Chondrocyte (in vitro differentiated cells): ENCODE results near the gene RAPGEF3. TPM values are rescaled to one million over a fixed set of nuclear protein-coding genes. Genes with fewer than 3 reads are reported as not detected.

Experiments used
- DNase-seq: peaks from one replicate; pipeline ENCODE4 v3.0.0; 2021; ENCODE audit warnings: mixed read lengths, low spot score
- H3K27ac Mint-ChIP-seq: one replicate; pipeline ENCODE4 v1.8.0; 2021; ENCODE audit warnings: mild to moderate bottlenecking, moderate library complexity, mixed read lengths; ENCODE audit not compliant: unreplicated experiment
- H3K27me3 Mint-ChIP-seq: 2 replicates; pipeline ENCODE4 v1.8.0; 2021; ENCODE audit warnings: low read depth, mixed read lengths
- H3K36me3 Mint-ChIP-seq: 2 replicates; pipeline ENCODE4 v1.8.0; 2021; ENCODE audit warnings: low read depth, mixed read lengths
- H3K4me1 Mint-ChIP-seq: 2 replicates; pipeline ENCODE4 v1.8.0; 2021; ENCODE audit warnings: low read depth, mild to moderate bottlenecking, mixed read lengths
- H3K4me3 Mint-ChIP-seq: one replicate; pipeline ENCODE4 v1.8.0; 2021; ENCODE audit warnings: mild to moderate bottlenecking, moderate library complexity, mixed read lengths; ENCODE audit not compliant: unreplicated experiment
- H3K9me3 Mint-ChIP-seq: 2 replicates; pipeline ENCODE4 v1.8.0; 2021; ENCODE audit warnings: low read depth, mixed read lengths
- CTCF ChIP-seq: fragments of 200-600 bp; sonication (generic); IDR thresholded peaks from 2 replicates; pipeline ENCODE4 v1.5.0; 2021; ENCODE audit warnings: antibody characterized with exemption, mild to moderate bottlenecking, moderate library complexity
- total RNA-seq: library from RNA; stranded (reverse); gene quantifications from 3 replicates; pipeline ENCODE4 v1.2.1, GENCODE V29; 2021

The RAPGEF3 gene
- total RNA-seq, 1 donor from 2014 or later: 1.3 TPM

GRCh38 chr12:47725893-47726292 is 32.8 kb downstream of the RAPGEF3 start:
- peaks cover 4% of the 10 kb centered on the region for H3K27me3 Mint-ChIP-seq
- no peaks in the 10 kb centered on the region for H3K9me3 Mint-ChIP-seq
- H3K4me1 Mint-ChIP-seq: peaks cover 19% of the 10 kb centered on the region
- no peak for TF ChIP-seq CTCF
- no peak overlapping the region for H3K4me3 Mint-ChIP-seq
- H3K36me3 Mint-ChIP-seq: peaks cover 3% of the 10 kb centered on the region
- H3K27ac Mint-ChIP-seq: no peak overlapping the region
- no peak for DNase-seq

- peaks cover 4% of the 10 kb centered on the region for H3K27me3 Mint-ChIP-seq
- no peak for TF ChIP-seq CTCF
- H3K4me1 Mint-ChIP-seq: peaks cover 13% of the 10 kb centered on the region
- no peaks in the 10 kb centered on the region for H3K9me3 Mint-ChIP-seq
- no peak within 1 kb of the TSS for H3K4me3 Mint-ChIP-seq
- no peak for DNase-seq
- peaks cover 3% of the 10 kb centered on the region for H3K36me3 Mint-ChIP-seq
- H3K27ac Mint-ChIP-seq: no peak within 1 kb of the TSS
Measured at GRCh38 chr12:47725091-47725772, 33.4 kb downstream of the RAPGEF3 start, which contains the start of gene ENDOU. Gene ENDOU, minus strand, starts transcription at chr12:47725490. Its CDS starts 77 bp downstream, at chr12:47725413.

- Mint-ChIP-seq H3K27ac (no peak overlapping the region), H3K36me3 (peaks cover 3% of the 10 kb centered on the region), H3K4me1 (peaks cover 4% of the 10 kb centered on the region), H3K27me3 (peaks cover 4% of the 10 kb centered on the region), H3K9me3 (no peaks in the 10 kb centered on the region), H3K4me3 (no peak overlapping the region)
- DNase-seq: no peak
- TF ChIP-seq CTCF: no peak
Measured at GRCh38 chr12:47722941-47723631, 35.6 kb downstream of the RAPGEF3 start.

GRCh38 chr12:47722136-47722834 is 36.4 kb downstream of the RAPGEF3 start:
- no peaks in the 10 kb centered on the region for H3K9me3 Mint-ChIP-seq
- H3K27me3 Mint-ChIP-seq: peaks cover 4% of the 10 kb centered on the region
- H3K4me1 Mint-ChIP-seq: peaks cover 12% of the 10 kb centered on the region
- H3K4me3 Mint-ChIP-seq: no peak overlapping the region
- DNase-seq: no peak
- no peak overlapping the region for H3K27ac Mint-ChIP-seq
- TF ChIP-seq CTCF: no peak
- peaks cover 3% of the 10 kb centered on the region for H3K36me3 Mint-ChIP-seq

GRCh38 chr12:47721431-47721973 is 37.2 kb downstream of the RAPGEF3 start:
- peaks cover 4% of the 10 kb centered on the region for H3K27me3 Mint-ChIP-seq
- no peak for TF ChIP-seq CTCF
- H3K4me3 Mint-ChIP-seq: no peak overlapping the region
- H3K9me3 Mint-ChIP-seq: no peaks in the 10 kb centered on the region
- no peak overlapping the region for H3K27ac Mint-ChIP-seq
- peaks cover 15% of the 10 kb centered on the region for H3K4me1 Mint-ChIP-seq
- DNase-seq: no peak
- peaks cover 3% of the 10 kb centered on the region for H3K36me3 Mint-ChIP-seq
